Ectodermal cell (in vitro differentiated cells): ENCODE measurements around the gene SNX14.

Source experiments
- H3K27ac ChIP-seq: 2 replicates; pipeline ENCODE4 v1.7.0; 2013; ENCODE audit warnings: mild to moderate bottlenecking, low read depth, low read length; ENCODE audit not compliant: insufficient read depth, poor library complexity, severe bottlenecking
- H3K27me3 ChIP-seq: 2 replicates; pipeline ENCODE4 v1.7.0; 2013; ENCODE audit warnings: mild to moderate bottlenecking, low read length; ENCODE audit not compliant: insufficient read depth, control insufficient read depth, poor library complexity, severe bottlenecking
- H3K36me3 ChIP-seq: one replicate; pipeline ENCODE4 v1.7.0; 2013; ENCODE audit warnings: low read length; ENCODE audit not compliant: control insufficient read depth, insufficient read depth
- H3K4me1 ChIP-seq: one replicate; pipeline ENCODE4 v1.7.0; 2013; ENCODE audit warnings: low read length; ENCODE audit not compliant: control insufficient read depth, insufficient read depth
- H3K4me3 ChIP-seq: 2 replicates; pipeline ENCODE4 v1.7.0; 2013; ENCODE audit warnings: low read depth, low read length, control low read depth; ENCODE audit not compliant: insufficient read depth
- H3K9me3 ChIP-seq: 2 replicates; pipeline ENCODE4 v1.7.0; 2013; ENCODE audit warnings: mild to moderate bottlenecking, low read length, moderate library complexity; ENCODE audit not compliant: control insufficient read depth
- WGBS, 2 experiments: methylation state at CpG; one replicate each; pipeline ENCODE4 v1.1.7; 2013; ENCODE audit warnings: missing lambda C conversion rate in 2 of 2; 5-methylcytosine and 5-hydroxymethylcytosine counted together

Gene SNX14

DNA sequence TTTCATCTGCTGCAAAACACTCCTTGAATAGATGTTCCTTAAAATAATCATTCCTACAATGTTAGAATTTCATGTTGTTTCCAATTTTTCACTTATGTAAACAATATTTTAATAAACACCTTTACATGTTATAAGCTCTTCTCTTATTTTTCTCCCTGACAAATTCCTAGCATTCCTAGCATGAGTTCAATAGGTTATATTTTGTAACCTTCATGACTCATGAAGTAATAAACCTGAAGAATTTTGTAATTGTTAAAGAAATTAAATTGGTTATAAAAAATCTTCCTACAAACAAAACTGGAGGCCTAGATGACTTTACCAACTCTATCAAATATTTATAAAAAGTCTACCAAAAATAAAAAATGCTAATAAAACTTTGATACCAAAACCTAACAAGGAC is 77.5 kb downstream of the SNX14 start:
- no peaks in the 10 kb centered on the region for H3K27me3 ChIP-seq
- no peak overlapping the region for H3K27ac ChIP-seq
- H3K9me3 ChIP-seq, result no peaks in the 10 kb centered on the region
- no peaks in the 10 kb centered on the region for H3K36me3 ChIP-seq
- no peaks in the 10 kb centered on the region for H3K4me1 ChIP-seq
- H3K4me3 ChIP-seq, result no peak overlapping the region

DNA sequence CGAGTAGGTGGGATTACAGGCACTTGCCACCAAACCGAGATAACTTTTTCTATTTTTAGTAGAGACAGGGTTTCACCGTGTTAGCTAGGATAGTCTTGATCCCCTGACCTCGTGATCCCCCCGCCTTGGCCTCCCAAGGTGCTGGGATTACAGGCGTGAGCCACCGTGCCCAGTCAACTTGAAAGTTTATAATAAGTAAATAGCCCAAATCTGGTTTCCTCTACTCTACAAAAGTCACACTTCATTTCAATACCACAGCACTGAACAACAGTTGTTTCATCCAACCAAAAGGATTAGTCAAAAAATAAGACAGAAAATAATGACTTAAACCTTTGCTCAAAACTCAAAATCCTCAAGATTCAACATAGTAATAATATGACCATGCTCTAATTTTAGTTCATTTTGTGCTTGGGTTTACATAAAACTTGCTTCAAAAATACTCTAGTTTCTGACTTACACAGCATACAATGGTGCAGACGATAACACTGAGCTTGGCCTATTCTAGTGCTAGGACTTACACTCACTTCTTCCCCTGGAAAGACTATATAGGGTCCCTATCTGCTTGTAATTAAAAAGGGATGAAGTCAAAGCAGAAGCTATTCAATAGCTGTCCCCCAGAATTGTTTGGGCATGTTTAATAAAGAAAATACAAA is 87.1 kb downstream of the SNX14 start:
- WGBS, 2 experiments, result 89 to 95% methylated on average over 8 of the region's 8 CpGs
- Histone ChIP-seq H3K9me3 (no peaks in the 10 kb centered on the region), H3K36me3 (no peaks in the 10 kb centered on the region), H3K27ac (no peak overlapping the region), H3K4me1 (no peaks in the 10 kb centered on the region), H3K27me3 (no peaks in the 10 kb centered on the region), H3K4me3 (no peak overlapping the region)

DNA sequence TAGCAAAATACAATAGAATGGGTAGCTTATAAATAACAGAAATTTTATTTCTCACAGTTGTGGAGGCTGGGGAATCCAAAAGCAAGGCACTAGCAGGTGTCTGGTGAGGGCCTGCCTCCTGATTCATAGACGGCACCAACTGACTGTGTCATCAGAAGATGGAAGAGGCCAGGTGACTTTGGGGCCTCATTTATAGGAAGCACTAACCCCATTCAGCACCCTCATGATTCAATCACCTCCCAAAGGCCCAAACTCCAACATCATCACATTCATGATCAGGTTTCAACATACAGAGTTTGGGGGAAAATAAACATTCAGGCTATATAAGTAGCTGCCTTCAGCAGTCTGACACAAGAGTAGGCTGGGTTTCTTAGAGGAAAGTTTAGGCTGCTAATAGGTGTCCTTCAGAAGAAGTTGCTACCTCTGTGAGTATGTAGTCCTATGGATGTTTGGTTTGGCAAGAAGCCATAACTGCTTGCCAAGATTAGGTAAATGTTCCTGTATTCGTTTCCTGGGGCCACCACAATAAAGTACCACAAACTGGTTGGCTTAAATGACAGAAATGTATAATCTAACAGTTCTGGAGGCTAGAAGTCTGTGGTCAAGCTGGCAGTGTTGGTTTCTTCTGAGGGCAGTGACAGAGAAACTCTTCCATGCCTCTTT is 94.9 kb downstream of the SNX14 start:
- H3K36me3 ChIP-seq, result no peaks in the 10 kb centered on the region
- H3K4me3 ChIP-seq, result no peak overlapping the region
- no peaks in the 10 kb centered on the region for H3K27me3 ChIP-seq
- H3K9me3 ChIP-seq, result no peaks in the 10 kb centered on the region
- H3K27ac ChIP-seq, result no peak overlapping the region
- 83 to 90% methylated on average over 2 of the region's 2 CpGs for WGBS, 2 experiments
- no peaks in the 10 kb centered on the region for H3K4me1 ChIP-seq

DNA sequence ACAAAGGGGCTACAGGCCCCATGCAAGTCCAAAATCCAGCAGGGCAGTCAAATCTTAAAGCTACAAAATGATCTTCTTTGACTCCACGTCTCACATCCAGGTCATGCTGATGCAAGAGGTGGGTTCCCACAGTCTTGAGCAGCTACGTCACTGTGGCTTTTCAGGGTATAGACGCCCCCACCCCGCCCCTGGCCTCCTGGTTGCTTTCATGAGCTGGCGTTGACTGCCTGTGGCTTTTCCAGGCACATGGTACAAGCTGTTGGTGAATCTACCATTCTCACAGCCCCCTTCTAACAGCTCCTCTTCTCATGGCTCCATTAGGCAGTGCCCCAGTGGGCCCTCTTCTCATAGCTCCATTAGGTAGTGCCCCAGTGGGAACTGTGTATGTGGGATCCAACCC is 96.8 kb downstream of the SNX14 start:
- Histone ChIP-seq H3K9me3 (no peaks in the 10 kb centered on the region), H3K27me3 (no peaks in the 10 kb centered on the region), H3K4me1 (no peaks in the 10 kb centered on the region), H3K27ac (no peak overlapping the region), H3K36me3 (no peaks in the 10 kb centered on the region), H3K4me3 (no peak overlapping the region)
- 94 to 96% methylated on average over 5 of the region's 5 CpGs for WGBS, 2 experiments

DNA sequence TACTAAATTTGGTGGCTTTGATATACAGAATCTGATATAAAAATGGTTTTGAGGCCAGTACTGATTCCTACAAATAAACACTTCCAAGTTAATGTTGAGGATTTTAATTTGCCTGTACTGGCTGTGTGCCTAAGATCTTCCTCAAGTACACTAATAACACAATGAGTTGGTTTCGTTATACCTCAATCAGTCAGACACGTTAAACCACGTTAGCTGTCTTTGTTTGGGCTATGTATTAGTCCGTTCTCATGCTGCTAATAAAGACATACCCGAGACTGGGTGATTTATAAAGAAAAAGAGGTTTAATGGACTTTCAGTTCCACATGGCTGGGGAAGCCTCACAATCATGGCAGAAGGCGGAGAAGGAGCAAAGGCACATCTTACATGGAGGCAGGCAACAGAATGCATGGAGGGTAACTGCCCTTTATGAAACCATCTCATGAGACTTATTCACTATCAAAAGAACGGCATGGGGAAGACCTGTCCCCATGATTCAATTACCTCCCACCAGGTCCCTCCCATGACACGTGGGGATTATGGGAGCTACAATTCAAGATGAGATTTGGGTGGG is 97.6 kb downstream of the SNX14 start:
- 97 to 98% methylated on average over 7 of the region's 8 CpGs for WGBS, 2 experiments
- Histone ChIP-seq H3K27me3 (no peaks in the 10 kb centered on the region), H3K4me1 (no peaks in the 10 kb centered on the region), H3K9me3 (no peaks in the 10 kb centered on the region), H3K4me3 (no peak overlapping the region), H3K27ac (no peak overlapping the region), H3K36me3 (no peaks in the 10 kb centered on the region)

DNA sequence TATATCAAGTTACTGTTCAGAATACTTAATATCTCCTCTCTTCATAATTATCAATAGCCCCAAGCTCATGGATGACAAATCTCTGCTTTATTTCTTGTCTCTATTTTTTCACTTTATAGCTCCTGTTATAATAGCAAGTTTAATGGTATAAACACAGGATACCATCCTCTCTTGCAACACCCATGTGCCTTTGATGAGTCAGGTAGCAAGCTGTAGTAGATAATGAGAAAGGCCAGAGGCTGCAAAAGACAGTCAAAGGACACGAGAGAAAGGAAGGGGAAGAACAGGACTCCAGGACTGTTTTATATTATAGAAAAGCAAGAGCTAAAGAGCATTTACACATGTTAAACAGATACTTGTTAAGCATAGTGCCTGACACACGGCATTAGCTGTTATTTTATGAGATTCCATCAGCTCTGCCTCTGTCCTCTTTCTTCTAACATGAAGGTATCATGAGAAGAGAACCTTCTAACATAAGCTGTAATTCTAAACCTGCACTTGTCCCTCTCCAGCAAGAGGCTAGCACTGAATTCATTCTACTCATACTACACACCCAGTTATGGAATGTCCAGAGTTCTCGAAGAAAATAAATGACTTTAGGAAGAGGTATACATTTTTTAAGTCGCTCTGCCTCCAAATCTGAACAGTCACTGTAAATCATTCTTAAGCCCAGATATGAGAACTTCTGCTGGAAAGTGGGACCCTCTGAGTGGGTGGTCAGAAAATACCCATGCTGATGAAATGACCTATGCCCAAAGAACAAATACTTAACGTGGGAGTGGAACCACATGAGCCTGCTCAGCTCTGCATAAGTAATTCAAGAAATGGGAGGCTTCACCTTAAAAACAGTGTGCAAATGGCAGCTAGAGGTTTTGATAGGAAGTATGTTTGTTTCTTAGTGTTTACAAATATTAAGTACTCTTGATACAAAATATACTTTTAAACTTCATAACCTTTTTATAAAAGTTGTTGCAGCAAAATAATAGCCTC is 98.8 kb downstream of the SNX14 start:
- 86 to 90% methylated on average over 5 of the region's 5 CpGs for WGBS, 2 experiments
- Histone ChIP-seq H3K4me3 (no peak overlapping the region), H3K9me3 (no peaks in the 10 kb centered on the region), H3K27me3 (no peaks in the 10 kb centered on the region), H3K27ac (no peak overlapping the region), H3K36me3 (no peaks in the 10 kb centered on the region), H3K4me1 (no peaks in the 10 kb centered on the region)

DNA sequence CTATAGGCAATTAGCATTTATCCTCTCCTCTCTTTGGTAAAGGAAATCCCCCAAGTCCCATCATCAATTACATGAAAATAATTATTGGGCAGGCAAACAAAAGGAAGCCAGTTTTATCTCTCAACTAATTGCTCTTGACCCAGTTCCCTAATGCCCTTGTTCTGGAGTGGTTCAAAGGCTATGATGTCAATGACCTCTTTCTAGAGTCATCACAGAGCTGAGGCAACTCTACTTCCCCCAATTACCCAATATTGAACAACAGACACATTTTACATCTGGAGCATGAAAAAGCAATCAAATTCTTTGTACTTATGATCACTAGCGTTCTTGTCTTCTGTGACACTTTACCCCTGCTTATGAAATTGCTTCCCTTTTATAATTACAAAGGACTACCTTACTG is 100.3 kb downstream of the SNX14 start:
- no peaks in the 10 kb centered on the region for H3K4me1 ChIP-seq
- no peak overlapping the region for H3K27ac ChIP-seq
- no peaks in the 10 kb centered on the region for H3K27me3 ChIP-seq
- H3K36me3 ChIP-seq, result no peaks in the 10 kb centered on the region
- WGBS, 2 experiments, result 86 to 91% methylated on average over 1 of the region's 1 CpG
- H3K4me3 ChIP-seq, result no peak overlapping the region
- no peaks in the 10 kb centered on the region for H3K9me3 ChIP-seq

DNA sequence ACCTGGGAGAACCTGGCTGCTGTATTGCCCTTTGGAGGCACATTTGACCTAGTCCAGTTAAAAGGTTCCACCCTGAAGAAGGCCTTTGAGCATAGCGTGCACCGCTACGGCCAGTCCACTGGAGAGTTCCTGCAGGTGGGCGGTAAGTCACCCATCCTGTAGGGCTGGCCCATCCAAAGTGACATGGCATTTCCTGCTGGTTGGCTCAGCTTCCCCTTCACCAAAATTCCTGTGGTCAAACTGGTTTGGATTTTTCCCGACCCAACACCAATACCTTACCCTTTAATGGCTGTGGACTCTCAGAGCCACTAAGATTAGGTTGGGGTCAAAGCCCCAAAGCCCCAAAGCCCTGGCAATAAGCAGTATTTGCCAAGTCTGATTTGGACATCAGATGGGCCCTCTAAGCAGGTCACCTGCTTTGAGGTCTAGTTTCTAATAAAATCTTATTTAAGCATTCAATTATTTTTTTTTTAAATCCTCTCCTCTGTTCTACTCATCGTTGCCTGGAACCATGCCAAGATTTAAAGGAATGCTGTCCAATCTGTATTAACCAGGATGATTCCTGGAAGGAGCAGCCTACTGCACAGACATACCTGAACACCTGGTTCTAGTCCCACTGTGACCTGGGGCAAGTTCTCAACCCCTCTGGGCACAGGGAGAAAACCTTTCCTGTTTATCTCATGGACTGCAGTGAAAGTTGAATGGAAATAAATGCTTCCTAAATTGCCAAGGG is 103.0 kb downstream of the SNX14 start:
- no peak overlapping the region for H3K4me3 ChIP-seq
- no peak overlapping the region for H3K27ac ChIP-seq
- no peaks in the 10 kb centered on the region for H3K9me3 ChIP-seq
- 91 to 94% methylated on average over 6 of the region's 6 CpGs for WGBS, 2 experiments
- no peaks in the 10 kb centered on the region for H3K4me1 ChIP-seq
- H3K27me3 ChIP-seq, result no peaks in the 10 kb centered on the region
- no peaks in the 10 kb centered on the region for H3K36me3 ChIP-seq

DNA sequence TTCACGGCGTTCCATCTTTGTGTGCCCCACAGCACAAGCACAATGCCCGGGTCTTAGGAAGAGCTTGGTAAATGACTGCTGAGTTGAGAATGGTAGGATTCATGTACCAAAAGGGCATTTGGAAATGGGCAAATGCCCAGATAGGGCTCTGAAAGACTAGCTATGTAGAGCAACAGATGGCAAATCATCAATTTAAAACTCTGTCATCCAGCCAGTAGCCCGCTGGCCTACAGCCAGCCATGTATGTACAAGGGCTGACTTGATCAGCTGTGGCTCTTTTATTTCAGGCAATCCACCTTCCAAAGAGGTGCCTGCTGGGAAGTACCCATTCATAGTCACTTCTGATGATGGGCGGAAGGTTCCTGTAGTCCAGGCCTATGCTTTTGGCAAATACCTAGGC is 108.7 kb downstream of the SNX14 start:
- Histone ChIP-seq H3K4me3 (no peak overlapping the region), H3K36me3 (no peaks in the 10 kb centered on the region), H3K27me3 (no peaks in the 10 kb centered on the region), H3K27ac (no peak overlapping the region), H3K9me3 (no peaks in the 10 kb centered on the region), H3K4me1 (no peaks in the 10 kb centered on the region)
- WGBS, 2 experiments, result 95 to 98% methylated on average over 5 of the region's 5 CpGs
